ENCODE data around the gene PXDC1. TPM values are rescaled to one million over a fixed set of nuclear protein-coding genes. Genes with fewer than 3 reads are reported as not detected.

The PXDC1 gene
- total and polyA plus RNA-seq, 2 donors (not counting 3 experiments of a cell fraction or from before 2014, with no cell fraction given) = 60.9 to 121 TPM

GRCh38 chr6:3761989-3762270 lies 10.4 kb upstream of the PXDC1 start:
- no peaks in the 10 kb centered on the region for H3K79me2 ChIP-seq (ENCODE audit: control insufficient read depth, insufficient read depth, low read length)
- no peaks in the 10 kb centered on the region for H3K9me3 ChIP-seq (replicated peaks; ENCODE audit: control insufficient read depth, insufficient read depth, low read length)
- FAIRE-seq (no peak), DNase-seq (ENCODE audit: low read depth, low spot score) (no peak)
- ChIA-PET POLR2A (no interaction called here), CTCF (interaction anchor here (1.3 kb wide), 1 partner anchor 34 kb away, joined by 3 read pairs; no protein-coding TSS in a partner anchor)
- H3K36me3 ChIP-seq (ENCODE audit: control insufficient read depth in 2 of 2, extremely low read depth in 1 of 2, insufficient read depth in 2 of 2, low read length in 2 of 2) = no peaks in the 10 kb centered on the region
- H3K9ac ChIP-seq (replicated peaks; ENCODE audit: extremely low read depth, insufficient read depth, low read length) = no peak overlapping the region
- no peak overlapping the region for H3K4me2 ChIP-seq (ENCODE audit: insufficient read depth, low read length)
- H3K4me3 ChIP-seq (replicated peaks in 1 of 3; ENCODE audit: insufficient read depth in 1 of 3, low read depth in 1 of 3, low read length in 3 of 3) = no peak overlapping the region
- BruUV-seq (replicated peaks) = no TSS peak
- H2AFZ ChIP-seq (ENCODE audit: low read depth, low read length) = no peak overlapping the region
- no peaks in the 10 kb centered on the region for H3K4me1 ChIP-seq (ENCODE audit: control insufficient read depth, extremely low read depth, insufficient read depth, low read length)
- dilution Hi-C loops (cut with MboI; ENCODE audit: extremely low pct_ligation_motif_present, low sequenced_read_pairs) (no loop called here), intact Hi-C loops (cut with micrococcal nuclease) (no loop called here)
- TF ChIP-seq JUN (IDR thresholded peaks at IDR 0.05; ENCODE audit: borderline replicate concordance, insufficient read depth, insufficient read length, low read depth) = no peak
- no peak for TF ChIP-seq CTCF (IDR thresholded peaks at IDR 0.05; ENCODE audit: extremely low read depth in 1 of 2, insufficient read depth in 1 of 2, low read depth in 1 of 2, low read length in 2 of 2)
- no peak for TF ChIP-seq GATA2 (IDR thresholded peaks at IDR 0.05; ENCODE audit: insufficient read depth, insufficient read length, low read depth, low read length)
- TF ChIP-seq POLR2AphosphoS5 (IDR thresholded peaks at IDR 0.05; ENCODE audit: insufficient read depth, low read depth, low read length) = no peak
- no peak overlapping the region for H3K27ac ChIP-seq (ENCODE audit: insufficient read depth, low read depth, low read length)
- H3K27me3 ChIP-seq (ENCODE audit: control insufficient read depth in 2 of 2, insufficient read depth in 2 of 2, low read length in 2 of 2) = no peaks in the 10 kb centered on the region
- H3K9me1 ChIP-seq (replicated peaks; ENCODE audit: control insufficient read depth, extremely low read depth, insufficient read depth, low read length) = no peaks in the 10 kb centered on the region
- H4K20me1 ChIP-seq (replicated peaks; ENCODE audit: control insufficient read depth, extremely low read depth, insufficient read depth, low read length) = no peaks in the 10 kb centered on the region

GRCh38 chr6:3759646-3760232 lies 8.2 kb upstream of the PXDC1 start:
- Histone ChIP-seq H3K79me2 (ENCODE audit: control insufficient read depth, insufficient read depth, low read length) (no peaks in the 10 kb centered on the region), H3K4me1 (ENCODE audit: control insufficient read depth, extremely low read depth, insufficient read depth, low read length) (no peaks in the 10 kb centered on the region), H3K9ac (replicated peaks; ENCODE audit: extremely low read depth, insufficient read depth, low read length) (no peak overlapping the region), H3K4me2 (ENCODE audit: insufficient read depth, low read length) (no peak overlapping the region), H3K27me3 (ENCODE audit: control insufficient read depth in 2 of 2, insufficient read depth in 2 of 2, low read length in 2 of 2) (no peaks in the 10 kb centered on the region), H3K9me3 (replicated peaks; ENCODE audit: control insufficient read depth, insufficient read depth, low read length) (no peaks in the 10 kb centered on the region), H3K27ac (ENCODE audit: insufficient read depth, low read depth, low read length) (no peak overlapping the region), H3K36me3 (ENCODE audit: control insufficient read depth in 2 of 2, extremely low read depth in 1 of 2, insufficient read depth in 2 of 2, low read length in 2 of 2) (no peaks in the 10 kb centered on the region), H4K20me1 (replicated peaks; ENCODE audit: control insufficient read depth, extremely low read depth, insufficient read depth, low read length) (no peaks in the 10 kb centered on the region), H2AFZ (ENCODE audit: low read depth, low read length) (no peak overlapping the region), H3K9me1 (replicated peaks; ENCODE audit: control insufficient read depth, extremely low read depth, insufficient read depth, low read length) (no peaks in the 10 kb centered on the region), H3K4me3 (replicated peaks in 1 of 3; ENCODE audit: insufficient read depth in 1 of 3, low read depth in 1 of 3, low read length in 3 of 3) (no peak overlapping the region)
- DNase-seq (ENCODE audit: low read depth, low spot score) (no peak), FAIRE-seq (peak; percentile 8)
- no TSS peak for BruUV-seq (replicated peaks)
- CTCF ChIA-PET = interaction anchor here (0.8 to 1.5 kb wide), 4 partner anchors 27 to 89 kb away, joined by 3 to 4 read pairs (median 3); partner anchors contain the start of gene FAM50B
- POLR2A ChIA-PET = no interaction called here
- dilution Hi-C loops (cut with MboI; ENCODE audit: extremely low pct_ligation_motif_present, low sequenced_read_pairs) (no loop called here), intact Hi-C loops (cut with micrococcal nuclease) (no loop called here)
- TF ChIP-seq GATA2 (IDR thresholded peaks at IDR 0.05; ENCODE audit: insufficient read depth, insufficient read length, low read depth, low read length) = no peak
- TF ChIP-seq MYC (IDR thresholded peaks at IDR 0.05; ENCODE audit: low read depth, low read length) = no peak
- no peak for TF ChIP-seq FOS (IDR thresholded peaks at IDR 0.05; ENCODE audit: borderline replicate concordance, insufficient read depth, low read length)
- no peak for TF ChIP-seq EZH2 (IDR thresholded peaks at IDR 0.05; ENCODE audit: borderline replicate concordance, low read depth, low read length, severe bottlenecking)
- no peak for TF ChIP-seq MAX (IDR thresholded peaks at IDR 0.05; ENCODE audit: insufficient read depth, insufficient read length)
- no peak for TF ChIP-seq CTCF (IDR thresholded peaks at IDR 0.05; ENCODE audit: extremely low read depth in 1 of 2, insufficient read depth in 1 of 2, low read depth in 1 of 2, low read length in 2 of 2)
- no peak for TF ChIP-seq POLR2AphosphoS5 (IDR thresholded peaks at IDR 0.05; ENCODE audit: insufficient read depth, low read depth, low read length)
- no peak for TF ChIP-seq POLR2A (IDR thresholded peaks at IDR 0.05; ENCODE audit: low read depth, low read length)
- no peak for TF ChIP-seq JUN (IDR thresholded peaks at IDR 0.05; ENCODE audit: borderline replicate concordance, insufficient read depth, insufficient read length, low read depth)

Data from endothelial cell of umbilical vein (primary cell).